GM20000 (cell line): ENCODE measurements around the gene PLEKHA5.
"Not testable (repeated sequence)": the region's sequence is repeated elsewhere in the genome, so short reads cannot be mapped to it uniquely, and the experiment has no call there.

Experiments used
- DNase-seq: peaks from one replicate; pipeline ENCODE4 v3.0.0; 2012; ENCODE audit warnings: low spot score
- CTCF ChIP-seq: IDR thresholded peaks from 2 replicates; pipeline ENCODE4 v1.5.1; 2012; ENCODE audit warnings: mild to moderate bottlenecking, control low read depth; ENCODE audit errors: extremely low read depth, missing control alignments

Gene PLEKHA5

GRCh38 chr12:19222558-19222957 lies 93.0 kb downstream of the PLEKHA5 start:
- no peak for DNase-seq
- no peak for TF ChIP-seq CTCF

DNA sequence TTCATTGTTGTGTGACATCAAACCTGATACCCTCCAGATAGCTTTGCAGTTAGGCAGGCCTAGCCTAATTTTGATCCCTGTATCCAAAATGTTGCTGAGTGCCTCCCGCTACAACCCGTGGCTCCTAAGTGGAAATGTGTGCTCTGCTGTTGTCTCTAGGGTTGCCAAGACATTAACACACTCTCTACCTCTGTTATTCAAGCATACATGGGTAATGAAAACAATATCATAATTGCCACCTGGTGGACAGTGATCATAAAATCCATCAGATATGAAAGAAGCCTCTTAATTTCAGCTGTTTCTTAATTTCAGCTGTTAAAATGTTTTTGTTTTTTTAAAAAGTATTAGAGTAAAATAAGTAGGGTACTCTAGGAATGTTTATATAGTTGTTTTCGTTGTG lies 93.5 kb downstream of the PLEKHA5 start:
- no peak for TF ChIP-seq CTCF
- DNase-seq: no peak

DNA sequence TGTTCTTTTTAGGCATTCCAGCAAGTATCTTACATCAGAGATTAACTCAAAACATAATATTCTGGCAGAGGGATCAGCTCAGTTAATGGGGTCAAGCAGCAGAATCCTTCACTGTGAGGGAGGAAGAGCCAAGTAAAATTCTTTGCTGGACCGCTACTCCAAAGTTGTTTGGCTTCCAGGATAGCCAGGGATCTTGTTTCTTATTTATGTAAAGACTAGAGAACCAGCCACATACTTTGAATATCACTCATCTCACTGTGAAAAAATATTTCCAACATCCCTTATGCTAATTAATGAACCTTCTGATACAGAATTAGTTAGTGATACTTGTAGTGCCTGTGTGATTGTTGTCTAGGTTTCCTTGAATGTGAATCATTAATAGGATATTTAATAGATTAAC lies 94.2 kb downstream of the PLEKHA5 start:
- DNase-seq: no peak
- TF ChIP-seq CTCF: no peak

- TF ChIP-seq CTCF: no peak
- no peak for DNase-seq
These were observed 95.2 kb downstream of the PLEKHA5 start for GRCh38 chr12:19224746-19225145.

DNA sequence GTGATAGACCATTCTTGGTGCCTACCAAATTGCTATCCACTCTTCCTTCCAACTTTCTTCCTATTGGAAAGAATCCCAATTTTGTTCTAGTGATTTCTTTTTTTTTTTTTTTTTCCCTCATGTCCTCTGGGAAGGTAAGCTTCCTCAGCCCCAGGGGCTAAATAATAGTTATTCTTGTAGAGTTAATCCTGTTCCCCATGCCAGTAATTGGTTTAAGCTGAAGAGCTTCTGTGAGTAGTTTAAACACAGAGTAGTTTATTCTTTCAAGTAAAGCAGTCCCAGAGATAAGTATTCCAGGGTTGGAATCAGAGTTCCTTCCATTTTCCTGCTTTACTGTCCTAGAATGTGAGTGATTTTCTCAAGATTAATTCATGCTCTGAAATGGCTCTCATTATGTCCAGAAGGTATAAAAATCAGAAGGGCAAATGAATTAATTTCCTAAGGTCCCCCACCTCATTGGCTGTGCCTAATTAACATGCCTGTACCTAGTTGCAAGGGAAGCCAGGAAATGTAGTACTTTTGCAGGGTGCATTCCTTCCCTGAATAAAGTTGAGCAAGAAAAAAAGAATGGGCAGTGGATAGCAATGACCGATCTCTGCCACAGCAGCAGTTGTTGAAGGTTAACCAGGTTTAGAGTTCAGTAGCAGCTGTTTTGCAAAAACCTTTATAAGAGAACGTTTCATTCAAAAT lies 97.8 kb downstream of the PLEKHA5 start:
- TF ChIP-seq CTCF: no peak
- DNase-seq: no peak

GRCh38 chr12:19227880-19228210 lies 98.3 kb downstream of the PLEKHA5 start:
- no peak for TF ChIP-seq CTCF
- no peak for DNase-seq

DNA sequence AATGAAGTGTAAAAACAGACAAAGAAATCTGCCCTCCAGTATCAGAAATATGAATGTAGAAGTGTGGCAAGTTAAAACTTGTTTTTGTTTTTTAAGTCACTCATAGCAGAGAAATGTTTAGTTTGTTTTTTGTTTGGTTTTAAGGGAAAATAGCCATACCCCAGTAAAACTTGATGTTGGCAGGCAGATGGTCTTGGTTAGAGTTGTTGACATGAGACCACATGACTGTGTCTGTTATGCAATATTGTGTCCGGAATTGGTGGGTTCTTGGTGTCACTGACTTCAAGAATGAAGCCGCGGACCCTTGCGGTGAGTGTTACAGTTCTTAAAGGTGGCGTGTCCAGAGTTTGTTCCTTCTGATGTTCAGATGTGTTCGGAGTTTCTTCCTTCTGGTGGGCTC lies 99.5 kb downstream of the PLEKHA5 start:
- DNase-seq: not testable (repeated sequence)

GRCh38 chr12:19230299-19230866 lies 100.8 kb downstream of the PLEKHA5 start:
- no peak for DNase-seq
- TF ChIP-seq CTCF: no peak
